Adipocyte (in vitro differentiated cells): ENCODE data around the gene JAM2.

ENCODE experiments used
- DNase-seq: peaks from one replicate; pipeline ENCODE4 v3.0.0-alpha.2; 2015; ENCODE audit warnings: low read depth
- H3K27me3 ChIP-seq: replicated peaks from 2 replicates; pipeline ENCODE4 v1.7.0; 2013; ENCODE audit warnings: mild to moderate bottlenecking, low read length, moderate library complexity; ENCODE audit not compliant: control insufficient read depth, insufficient read depth
- H3K36me3 ChIP-seq: 2 replicates; pipeline ENCODE4 v1.7.0; 2013; ENCODE audit warnings: low read length, mild to moderate bottlenecking, moderate library complexity; ENCODE audit not compliant: control insufficient read depth, insufficient read depth, severe bottlenecking
- H3K4me1 ChIP-seq: 2 replicates; pipeline ENCODE4 v1.7.0; 2013; ENCODE audit warnings: mild to moderate bottlenecking, low read length, moderate library complexity; ENCODE audit not compliant: control insufficient read depth, insufficient read depth
- H3K4me3 ChIP-seq: 2 replicates; pipeline ENCODE4 v1.7.0; 2013; ENCODE audit warnings: mild to moderate bottlenecking, low read length, moderate library complexity
- H3K9ac ChIP-seq: 2 replicates; pipeline ENCODE4 v1.7.0; 2013; ENCODE audit warnings: mild to moderate bottlenecking, low read length, moderate library complexity
- H3K9me3 ChIP-seq: 2 replicates; pipeline ENCODE4 v1.7.0; 2013; ENCODE audit warnings: mild to moderate bottlenecking, low read length, moderate library complexity; ENCODE audit not compliant: control insufficient read depth

JAM2 gene

GRCh38 chr21:25722631-25723030, 83.6 kb downstream of the JAM2 start:
- H3K36me3 ChIP-seq, result peaks cover 71% of the 10 kb centered on the region
- no peaks in the 10 kb centered on the region for H3K4me1 ChIP-seq
- H3K27me3 ChIP-seq, result no peaks in the 10 kb centered on the region
- H3K4me3 ChIP-seq, result no peak overlapping the region
- no peak for DNase-seq
- no peak overlapping the region for H3K9ac ChIP-seq
- H3K9me3 ChIP-seq, result no peaks in the 10 kb centered on the region

DNA sequence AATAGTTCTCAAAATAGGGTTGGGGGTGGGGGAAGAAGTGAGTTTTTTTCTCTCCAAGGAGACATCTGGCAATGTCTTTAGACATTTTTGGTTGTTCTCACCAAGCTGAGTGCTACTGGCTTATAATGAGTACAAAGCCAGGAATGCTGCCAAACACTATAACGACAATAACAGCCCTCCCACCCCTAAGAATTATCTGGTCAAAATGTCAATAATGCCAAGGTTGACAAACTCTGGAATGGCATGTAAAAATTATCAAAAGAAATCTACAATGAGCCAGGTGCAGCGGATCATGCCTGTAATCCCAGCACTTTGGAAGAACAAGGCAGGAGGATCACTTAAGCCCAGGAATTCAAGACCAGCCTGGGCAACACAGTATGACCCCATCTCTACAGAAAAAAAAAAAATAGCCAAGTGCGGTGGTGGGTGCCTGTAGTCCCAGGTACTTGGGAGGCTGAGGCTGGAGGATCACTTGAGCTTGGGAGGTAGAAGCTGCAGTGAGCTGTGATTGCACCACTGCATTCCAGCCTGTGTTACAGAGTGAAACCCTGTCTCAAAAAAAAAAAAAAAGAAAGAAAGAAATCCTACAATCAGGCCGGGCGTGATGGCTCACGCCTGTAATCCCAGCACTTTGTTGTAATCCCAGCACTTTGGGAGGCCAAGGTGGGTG, 93.2 kb downstream of the JAM2 start:
- no peaks in the 10 kb centered on the region for H3K9me3 ChIP-seq
- no peak for DNase-seq
- H3K27me3 ChIP-seq, result no peaks in the 10 kb centered on the region
- H3K36me3 ChIP-seq, result peaks cover 31% of the 10 kb centered on the region
- peaks cover 44% of the 10 kb centered on the region for H3K4me1 ChIP-seq
- H3K4me3 ChIP-seq, result peak overlapping the region; percentile 34
- no peak overlapping the region for H3K9ac ChIP-seq

GRCh38 chr21:25733859-25734653, 95.0 kb downstream of the JAM2 start:
- no peaks in the 10 kb centered on the region for H3K9me3 ChIP-seq
- peak overlapping the region; percentile 98 for H3K4me3 ChIP-seq
- peaks cover 13% of the 10 kb centered on the region for H3K36me3 ChIP-seq
- H3K27me3 ChIP-seq, result no peaks in the 10 kb centered on the region
- H3K4me1 ChIP-seq, result peaks cover 44% of the 10 kb centered on the region
- peak; percentile 63 for DNase-seq
- peak overlapping the region; percentile 97 for H3K9ac ChIP-seq

- H3K4me1 ChIP-seq, result peaks cover 44% of the 10 kb centered on the region
- no peaks in the 10 kb centered on the region for H3K9me3 ChIP-seq
- H3K4me3 ChIP-seq, result peak overlapping the region; percentile 98
- no peaks in the 10 kb centered on the region for H3K27me3 ChIP-seq
- no peak for DNase-seq
- peak overlapping the region; percentile 97 for H3K9ac ChIP-seq
- H3K36me3 ChIP-seq, result peaks cover 8% of the 10 kb centered on the region
Observed at GRCh38 chr21:25734654-25734903, 95.5 kb downstream of the JAM2 start.

- H3K9me3 ChIP-seq, result no peaks in the 10 kb centered on the region
- peak within 1 kb of the TSS; percentile 98 for H3K4me3 ChIP-seq
- DNase-seq, result peak; percentile 99
- peaks cover 8% of the 10 kb centered on the region for H3K36me3 ChIP-seq
- H3K4me1 ChIP-seq, result peaks cover 42% of the 10 kb centered on the region
- H3K9ac ChIP-seq, result peak within 1 kb of the TSS; percentile 97
- no peaks in the 10 kb centered on the region for H3K27me3 ChIP-seq
Observed at GRCh38 chr21:25734904-25735645, 96.0 kb downstream of the JAM2 start, which contains the start of the genes ATP5PF and GABPA. TSS of gene ATP5PF (minus strand) at chr21:25734904. CDS start at chr21:25729794, 5,110 bp downstream. TSS of gene GABPA (plus strand) at chr21:25734972. CDS start at chr21:25741599, 6,627 bp downstream.

GRCh38 chr21:25735646-25736597, 96.9 kb downstream of the JAM2 start:
- peaks cover 39% of the 10 kb centered on the region for H3K4me1 ChIP-seq
- H3K9ac ChIP-seq, result peak overlapping the region; percentile 97
- DNase-seq, result peak; percentile 96
- H3K4me3 ChIP-seq, result peak overlapping the region; percentile 98
- no peaks in the 10 kb centered on the region for H3K27me3 ChIP-seq
- no peaks in the 10 kb centered on the region for H3K9me3 ChIP-seq
- peaks cover 6% of the 10 kb centered on the region for H3K36me3 ChIP-seq

DNA sequence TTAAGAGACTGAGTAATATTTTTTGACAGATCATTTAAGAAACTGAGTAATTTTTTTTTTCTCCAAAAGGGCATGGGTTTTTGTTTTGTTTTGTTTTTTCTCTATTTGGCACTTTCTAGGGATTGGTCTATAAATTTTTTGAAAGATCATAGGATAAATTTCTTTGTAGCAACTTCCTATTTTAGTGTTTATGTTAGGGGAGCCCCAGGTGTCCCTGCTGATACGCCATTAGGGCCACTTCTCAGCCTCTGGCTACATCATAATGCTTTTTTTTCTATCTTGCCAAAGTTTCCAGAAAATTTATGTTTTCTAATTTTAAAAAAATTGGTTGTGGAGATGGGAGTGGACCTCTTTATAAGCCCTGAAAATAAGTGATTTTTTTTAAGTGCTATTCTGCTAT, 98.4 kb downstream of the JAM2 start:
- Histone ChIP-seq H3K9ac (peak overlapping the region; percentile 97), H3K4me1 (peaks cover 24% of the 10 kb centered on the region), H3K4me3 (no peak overlapping the region), H3K27me3 (no peaks in the 10 kb centered on the region), H3K36me3 (peaks cover 9% of the 10 kb centered on the region), H3K9me3 (no peaks in the 10 kb centered on the region)
- DNase-seq, result no peak

DNA sequence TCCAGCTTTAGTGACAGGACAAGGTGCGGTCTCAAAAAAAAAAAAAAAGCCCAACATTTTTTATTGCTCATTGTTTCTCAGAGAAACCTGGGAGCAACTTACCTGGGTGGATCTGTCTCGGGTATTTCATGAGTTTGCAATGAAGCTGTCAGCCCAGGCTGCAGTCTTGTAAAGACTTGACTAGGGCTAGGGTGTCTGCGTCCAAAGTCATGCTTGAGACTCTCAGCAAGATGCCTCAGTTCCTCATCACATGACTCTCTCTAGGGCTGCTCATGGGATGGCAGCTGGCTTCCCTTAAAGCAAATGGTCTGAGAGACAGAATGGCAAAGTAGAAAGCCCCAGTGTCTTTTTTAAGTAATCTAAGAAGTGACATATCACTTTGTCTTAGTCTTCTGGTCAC, 103.8 kb downstream of the JAM2 start:
- no peaks in the 10 kb centered on the region for H3K9me3 ChIP-seq
- DNase-seq, result no peak
- H3K4me1 ChIP-seq, result no peaks in the 10 kb centered on the region
- no peaks in the 10 kb centered on the region for H3K27me3 ChIP-seq
- H3K9ac ChIP-seq, result no peak overlapping the region
- no peak overlapping the region for H3K4me3 ChIP-seq
- peaks cover 31% of the 10 kb centered on the region for H3K36me3 ChIP-seq

DNA sequence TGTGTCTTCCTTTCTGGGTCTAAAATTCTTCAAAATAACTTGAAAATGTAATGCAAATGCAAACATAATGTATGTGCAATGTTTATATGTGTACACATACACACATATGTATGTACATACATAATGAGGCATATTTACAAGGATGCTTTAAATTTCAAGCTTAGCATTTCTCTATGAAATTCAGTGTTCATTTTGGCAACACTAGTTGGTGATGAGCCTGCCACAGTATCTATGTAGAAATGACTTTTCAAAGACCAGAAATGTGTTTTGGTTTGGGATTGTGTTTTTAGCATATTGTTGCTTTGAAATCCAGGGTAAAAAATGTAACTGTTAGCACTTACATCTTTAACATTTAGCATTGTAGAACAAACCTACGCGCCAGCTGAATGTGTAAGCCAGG, 105.8 kb downstream of the JAM2 start:
- Histone ChIP-seq H3K9ac (no peak overlapping the region), H3K27me3 (no peaks in the 10 kb centered on the region), H3K4me1 (no peaks in the 10 kb centered on the region), H3K9me3 (no peaks in the 10 kb centered on the region), H3K4me3 (no peak overlapping the region), H3K36me3 (peaks cover 42% of the 10 kb centered on the region)
- DNase-seq, result no peak

GRCh38 chr21:25750085-25750484, 111.0 kb downstream of the JAM2 start:
- H3K27me3 ChIP-seq, result no peaks in the 10 kb centered on the region
- no peaks in the 10 kb centered on the region for H3K9me3 ChIP-seq
- no peak for DNase-seq
- no peak overlapping the region for H3K9ac ChIP-seq
- peaks cover 60% of the 10 kb centered on the region for H3K36me3 ChIP-seq
- no peaks in the 10 kb centered on the region for H3K4me1 ChIP-seq
- no peak overlapping the region for H3K4me3 ChIP-seq
